Measurements from ENCODE around the gene LHFPL6.

Gene LHFPL6

GRCh38 chr13:39588384-39588783 is 14.6 kb downstream of the LHFPL6 start:
- Histone ChIP-seq H2BK15ac (ENCODE audit: low read length) (no peak overlapping the region), H4K8ac (ENCODE audit: low read depth, low read length) (no peak overlapping the region), H3K9me3 (replicated peaks in 1 of 2; ENCODE audit: control insufficient read depth in 2 of 2, insufficient read depth in 1 of 2, low read depth in 1 of 2, low read length in 2 of 2) (peaks cover 0 to 3% of the 10 kb centered on the region in 2 donors), H3K4me1 (ENCODE audit: control insufficient read depth in 2 of 2, insufficient read depth in 1 of 2, low read depth in 1 of 2, low read length in 2 of 2) (no peaks in the 10 kb centered on the region), H3K27me3 (ENCODE audit: control insufficient read depth in 3 of 3, insufficient read depth in 3 of 3, low read depth in 1 of 3, low read length in 3 of 3) (no peaks in the 10 kb centered on the region), H3K23ac (ENCODE audit: low read depth, low read length, poor library complexity) (no peak overlapping the region), H3K4ac (ENCODE audit: low read length) (no peak overlapping the region), H2BK5ac (ENCODE audit: low read length) (no peak overlapping the region), H2BK12ac (ENCODE audit: low read length) (no peak overlapping the region), H2AFZ (ENCODE audit: low read length) (no peak overlapping the region), H3K4me2 (ENCODE audit: insufficient read depth, low read length, poor library complexity, severe bottlenecking) (no peak overlapping the region), H2BK120ac (ENCODE audit: low read depth, low read length) (no peak overlapping the region), H3K36me3 (replicated peaks in 1 of 2; ENCODE audit: control insufficient read depth in 2 of 2, insufficient read depth in 2 of 2, low read length in 2 of 2) (peaks cover 0 to 61% of the 10 kb centered on the region in 2 donors), H3K9ac (ENCODE audit: low read depth, low read length, poor library complexity) (no peak overlapping the region), H2AK5ac (ENCODE audit: low read depth, low read length) (no peak overlapping the region), H3K18ac (ENCODE audit: low read length) (no peak overlapping the region), H4K91ac (ENCODE audit: low read depth, low read length, poor library complexity) (no peak overlapping the region), H3K79me1 (ENCODE audit: low read depth, low read length) (no peaks in the 10 kb centered on the region), H3K27ac (replicated peaks; ENCODE audit: low read length) (no peak overlapping the region), H3K14ac (ENCODE audit: low read length) (no peak overlapping the region), H3K4me3 (ENCODE audit: low read length in 2 of 2) (no peak overlapping the region)
- DNase-seq (ENCODE audit: low spot score): no peak
- WGBS, 2 donors (ENCODE audit: extremely low coverage in 2 of 2, insufficient read length in 2 of 2, insufficient replicate concordance in 1 of 2): no CpG with 5 or more reads among the region's 2 CpGs

GRCh38 chr13:39587939-39588338 is 15.1 kb downstream of the LHFPL6 start:
- Histone ChIP-seq H3K9me3 (replicated peaks in 1 of 2; ENCODE audit: control insufficient read depth in 2 of 2, insufficient read depth in 1 of 2, low read depth in 1 of 2, low read length in 2 of 2) (peaks cover 0 to 3% of the 10 kb centered on the region in 2 donors), H4K91ac (ENCODE audit: low read depth, low read length, poor library complexity) (no peak overlapping the region), H3K79me1 (ENCODE audit: low read depth, low read length) (no peaks in the 10 kb centered on the region), H2BK15ac (ENCODE audit: low read length) (no peak overlapping the region), H3K4ac (ENCODE audit: low read length) (no peak overlapping the region), H3K23ac (ENCODE audit: low read depth, low read length, poor library complexity) (no peak overlapping the region), H3K4me2 (ENCODE audit: insufficient read depth, low read length, poor library complexity, severe bottlenecking) (no peak overlapping the region), H3K18ac (ENCODE audit: low read length) (no peak overlapping the region), H4K8ac (ENCODE audit: low read depth, low read length) (no peak overlapping the region), H2AK5ac (ENCODE audit: low read depth, low read length) (no peak overlapping the region), H2AFZ (ENCODE audit: low read length) (no peak overlapping the region), H3K14ac (ENCODE audit: low read length) (no peak overlapping the region), H2BK120ac (ENCODE audit: low read depth, low read length) (no peak overlapping the region), H3K36me3 (replicated peaks in 1 of 2; ENCODE audit: control insufficient read depth in 2 of 2, insufficient read depth in 2 of 2, low read length in 2 of 2) (peaks cover 0 to 63% of the 10 kb centered on the region in 2 donors), H2BK5ac (ENCODE audit: low read length) (no peak overlapping the region), H3K4me3 (ENCODE audit: low read length in 2 of 2) (no peak overlapping the region), H2BK12ac (ENCODE audit: low read length) (no peak overlapping the region), H3K9ac (ENCODE audit: low read depth, low read length, poor library complexity) (no peak overlapping the region), H3K27me3 (ENCODE audit: control insufficient read depth in 3 of 3, insufficient read depth in 3 of 3, low read depth in 1 of 3, low read length in 3 of 3) (no peaks in the 10 kb centered on the region), H3K27ac (replicated peaks; ENCODE audit: low read length) (no peak overlapping the region), H3K4me1 (ENCODE audit: control insufficient read depth in 2 of 2, insufficient read depth in 1 of 2, low read depth in 1 of 2, low read length in 2 of 2) (no peaks in the 10 kb centered on the region)
- WGBS, 2 donors (ENCODE audit: extremely low coverage in 2 of 2, insufficient read length in 2 of 2, insufficient replicate concordance in 1 of 2): no CpG with 5 or more reads among the region's 7 CpGs
- DNase-seq (ENCODE audit: low spot score): no peak

- H3K4me2 ChIP-seq (ENCODE audit: insufficient read depth, low read length, poor library complexity, severe bottlenecking): no peak overlapping the region
- H3K27me3 ChIP-seq (ENCODE audit: control insufficient read depth in 3 of 3, insufficient read depth in 3 of 3, low read depth in 1 of 3, low read length in 3 of 3): no peaks in the 10 kb centered on the region
- no peak overlapping the region for H3K14ac ChIP-seq (ENCODE audit: low read length)
- H3K36me3 ChIP-seq (replicated peaks in 1 of 2; ENCODE audit: control insufficient read depth in 2 of 2, insufficient read depth in 2 of 2, low read length in 2 of 2): peaks cover 0 to 71% of the 10 kb centered on the region in 2 donors
- no peak overlapping the region for H2BK15ac ChIP-seq (ENCODE audit: low read length)
- no peak overlapping the region for H3K9ac ChIP-seq (ENCODE audit: low read depth, low read length, poor library complexity)
- no peak overlapping the region for H2BK120ac ChIP-seq (ENCODE audit: low read depth, low read length)
- H3K79me1 ChIP-seq (ENCODE audit: low read depth, low read length): no peaks in the 10 kb centered on the region
- H4K91ac ChIP-seq (ENCODE audit: low read depth, low read length, poor library complexity): no peak overlapping the region
- H3K9me3 ChIP-seq (replicated peaks in 1 of 2; ENCODE audit: control insufficient read depth in 2 of 2, insufficient read depth in 1 of 2, low read depth in 1 of 2, low read length in 2 of 2): peaks cover 0 to 4% of the 10 kb centered on the region in 2 donors
- no peak overlapping the region for H3K4me3 ChIP-seq (ENCODE audit: low read length in 2 of 2)
- H2BK5ac ChIP-seq (ENCODE audit: low read length): no peak overlapping the region
- no peak overlapping the region for H3K23ac ChIP-seq (ENCODE audit: low read depth, low read length, poor library complexity)
- H2AFZ ChIP-seq (ENCODE audit: low read length): no peak overlapping the region
- no peak overlapping the region for H3K27ac ChIP-seq (replicated peaks; ENCODE audit: low read length)
- H4K8ac ChIP-seq (ENCODE audit: low read depth, low read length): no peak overlapping the region
- no peak overlapping the region for H2AK5ac ChIP-seq (ENCODE audit: low read depth, low read length)
- no peaks in the 10 kb centered on the region for H3K4me1 ChIP-seq (ENCODE audit: control insufficient read depth in 2 of 2, insufficient read depth in 1 of 2, low read depth in 1 of 2, low read length in 2 of 2)
- no peak overlapping the region for H2BK12ac ChIP-seq (ENCODE audit: low read length)
- WGBS, 2 donors (ENCODE audit: extremely low coverage in 2 of 2, insufficient read length in 2 of 2, insufficient replicate concordance in 1 of 2): no CpG with 5 or more reads among the region's 5 CpGs
- no peak overlapping the region for H3K4ac ChIP-seq (ENCODE audit: low read length)
- no peak for DNase-seq (ENCODE audit: low spot score)
- H3K18ac ChIP-seq (ENCODE audit: low read length): no peak overlapping the region
Observed at GRCh38 chr13:39586958-39587605, 15.9 kb downstream of the LHFPL6 start.

GRCh38 chr13:39586151-39586550 is 16.8 kb downstream of the LHFPL6 start:
- H3K4me2 ChIP-seq (ENCODE audit: insufficient read depth, low read length, poor library complexity, severe bottlenecking): no peak overlapping the region
- no peak overlapping the region for H3K4me3 ChIP-seq (ENCODE audit: low read length in 2 of 2)
- H2BK120ac ChIP-seq (ENCODE audit: low read depth, low read length): no peak overlapping the region
- H3K9me3 ChIP-seq (replicated peaks in 1 of 2; ENCODE audit: control insufficient read depth in 2 of 2, insufficient read depth in 1 of 2, low read depth in 1 of 2, low read length in 2 of 2): peaks cover 0 to 2% of the 10 kb centered on the region in 2 donors
- peaks cover 0 to 68% of the 10 kb centered on the region in 2 donors for H3K36me3 ChIP-seq (replicated peaks in 1 of 2; ENCODE audit: control insufficient read depth in 2 of 2, insufficient read depth in 2 of 2, low read length in 2 of 2)
- H2AK5ac ChIP-seq (ENCODE audit: low read depth, low read length): no peak overlapping the region
- no peak overlapping the region for H3K27ac ChIP-seq (replicated peaks; ENCODE audit: low read length)
- no peak overlapping the region for H3K18ac ChIP-seq (ENCODE audit: low read length)
- DNase-seq (ENCODE audit: low spot score): no peak
- H3K9ac ChIP-seq (ENCODE audit: low read depth, low read length, poor library complexity): no peak overlapping the region
- no peak overlapping the region for H4K8ac ChIP-seq (ENCODE audit: low read depth, low read length)
- no peak overlapping the region for H2BK5ac ChIP-seq (ENCODE audit: low read length)
- no peak overlapping the region for H3K4ac ChIP-seq (ENCODE audit: low read length)
- no peak overlapping the region for H2BK15ac ChIP-seq (ENCODE audit: low read length)
- H3K23ac ChIP-seq (ENCODE audit: low read depth, low read length, poor library complexity): no peak overlapping the region
- H2BK12ac ChIP-seq (ENCODE audit: low read length): no peak overlapping the region
- no CpG with 5 or more reads among the region's 1 CpG for WGBS, 2 donors (ENCODE audit: extremely low coverage in 2 of 2, insufficient read length in 2 of 2, insufficient replicate concordance in 1 of 2)
- no peaks in the 10 kb centered on the region for H3K27me3 ChIP-seq (ENCODE audit: control insufficient read depth in 3 of 3, insufficient read depth in 3 of 3, low read depth in 1 of 3, low read length in 3 of 3)
- H3K14ac ChIP-seq (ENCODE audit: low read length): no peak overlapping the region
- H3K79me1 ChIP-seq (ENCODE audit: low read depth, low read length): no peaks in the 10 kb centered on the region
- H2AFZ ChIP-seq (ENCODE audit: low read length): no peak overlapping the region
- H4K91ac ChIP-seq (ENCODE audit: low read depth, low read length, poor library complexity): no peak overlapping the region
- no peaks in the 10 kb centered on the region for H3K4me1 ChIP-seq (ENCODE audit: control insufficient read depth in 2 of 2, insufficient read depth in 1 of 2, low read depth in 1 of 2, low read length in 2 of 2)

Data from neuronal stem cell (in vitro differentiated cells).